ENCODE results near the gene PRTG. TPM values are rescaled to one million over a fixed set of nuclear protein-coding genes. Genes with fewer than 3 reads are reported as not detected.

PRTG gene
- total and polyA plus RNA-seq, 2 donors (not counting 3 experiments of a cell fraction or from before 2014, with no cell fraction given) = 3.4 to 12.4 TPM

DNA sequence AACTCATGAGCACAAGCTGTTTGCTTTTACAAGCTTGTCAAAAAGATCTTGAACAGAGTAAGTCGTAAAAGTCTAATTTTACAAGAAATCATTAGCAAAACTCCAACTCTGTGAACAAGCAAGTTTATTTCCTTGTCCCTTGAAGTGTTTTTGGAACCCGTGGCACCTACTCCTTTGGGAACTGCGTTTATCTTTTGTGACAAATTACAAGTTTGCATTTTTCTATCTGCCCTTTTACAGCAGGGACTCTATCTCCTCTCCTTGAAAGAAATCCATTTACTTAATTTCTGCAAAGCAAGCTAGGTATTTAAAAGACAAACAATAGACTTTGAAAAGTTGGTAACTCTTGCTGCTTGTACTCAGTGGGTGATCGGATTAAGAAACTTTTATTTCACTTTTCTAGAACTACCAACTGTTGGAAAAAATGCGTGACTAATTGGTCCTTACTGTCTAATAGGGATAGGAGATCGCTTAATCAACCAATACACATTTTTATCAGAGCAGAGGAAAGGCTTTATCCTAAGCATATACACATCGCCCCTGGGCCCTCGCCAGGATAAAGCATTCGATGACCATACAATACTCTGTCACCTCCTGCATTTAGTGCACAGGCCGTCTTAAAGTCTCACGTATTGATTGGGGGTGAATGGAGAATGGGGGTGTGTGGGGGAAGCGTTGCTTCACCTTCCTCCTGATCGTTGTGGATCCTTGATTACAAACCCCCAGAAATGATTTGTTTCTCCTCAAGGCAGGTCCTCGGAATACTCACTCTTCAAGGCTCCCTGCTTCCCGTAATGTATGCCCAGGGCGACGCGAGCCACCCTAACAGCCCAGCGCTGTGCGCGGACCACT, 1.7 kb downstream of the PRTG start:
- POLR2A ChIA-PET = no interaction called here
- Histone ChIP-seq H3K4me1 (ENCODE audit: control insufficient read depth, extremely low read depth, insufficient read depth, low read length) (peaks cover 30% of the 10 kb centered on the region), H3K4me3 (replicated peaks in 1 of 3; ENCODE audit: insufficient read depth in 1 of 3, low read depth in 1 of 3, low read length in 3 of 3) (peak overlapping the region; percentile 26 to 98 (median 93)), H3K27me3 (ENCODE audit: control insufficient read depth in 2 of 2, insufficient read depth in 2 of 2, low read length in 2 of 2) (no peaks in the 10 kb centered on the region), H3K27ac (ENCODE audit: insufficient read depth, low read depth, low read length) (no peak overlapping the region), H3K9me1 (replicated peaks; ENCODE audit: control insufficient read depth, extremely low read depth, insufficient read depth, low read length) (no peaks in the 10 kb centered on the region), H3K79me2 (ENCODE audit: control insufficient read depth, insufficient read depth, low read length) (peaks cover 2% of the 10 kb centered on the region), H3K4me2 (ENCODE audit: insufficient read depth, low read length) (peak overlapping the region; percentile 97), H3K9ac (replicated peaks; ENCODE audit: extremely low read depth, insufficient read depth, low read length) (peak overlapping the region; percentile 73), H2AFZ (ENCODE audit: low read depth, low read length) (peak overlapping the region; percentile 83), H3K36me3 (ENCODE audit: control insufficient read depth in 2 of 2, extremely low read depth in 1 of 2, insufficient read depth in 2 of 2, low read length in 2 of 2) (no peaks in the 10 kb centered on the region), H3K9me3 (replicated peaks; ENCODE audit: control insufficient read depth, insufficient read depth, low read length) (no peaks in the 10 kb centered on the region), H4K20me1 (replicated peaks; ENCODE audit: control insufficient read depth, extremely low read depth, insufficient read depth, low read length) (no peaks in the 10 kb centered on the region)
- intact Hi-C loops (cut with micrococcal nuclease) (loop anchor here (5.0 kb wide), 2 partner anchors 74 to 156 kb away; no protein-coding TSS in a partner anchor), dilution Hi-C loops (cut with MboI; ENCODE audit: extremely low pct_ligation_motif_present, low sequenced_read_pairs) (no loop called here)
- TF ChIP-seq, protein P1, sequence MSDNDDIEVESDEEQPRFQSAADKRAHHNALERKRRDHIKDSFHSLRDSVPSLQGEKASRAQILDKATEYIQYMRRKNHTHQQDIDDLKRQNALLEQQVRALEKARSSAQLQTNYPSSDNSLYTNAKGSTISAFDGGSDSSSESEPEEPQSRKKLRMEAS (IDR thresholded peaks at IDR 0.05; ENCODE audit: insufficient read depth, insufficient read length) = no peak
- TF ChIP-seq EZH2 (IDR thresholded peaks at IDR 0.05; ENCODE audit: borderline replicate concordance, low read depth, low read length, severe bottlenecking) = no peak
- TF ChIP-seq FOS (IDR thresholded peaks at IDR 0.05; ENCODE audit: borderline replicate concordance, insufficient read depth, low read length) = no peak
- no peak for TF ChIP-seq JUN (IDR thresholded peaks at IDR 0.05; ENCODE audit: borderline replicate concordance, insufficient read depth, insufficient read length, low read depth)
- no peak for FAIRE-seq
- TSS peak; percentile 16 for BruUV-seq (replicated peaks)
- CTCF ChIA-PET = interaction anchor here (1.1 to 1.6 kb wide), 2 partner anchors 92 kb away, joined by 4 read pairs; no protein-coding TSS in a partner anchor
- DNase-seq (ENCODE audit: low read depth, low spot score) = peak; percentile 23

DNA sequence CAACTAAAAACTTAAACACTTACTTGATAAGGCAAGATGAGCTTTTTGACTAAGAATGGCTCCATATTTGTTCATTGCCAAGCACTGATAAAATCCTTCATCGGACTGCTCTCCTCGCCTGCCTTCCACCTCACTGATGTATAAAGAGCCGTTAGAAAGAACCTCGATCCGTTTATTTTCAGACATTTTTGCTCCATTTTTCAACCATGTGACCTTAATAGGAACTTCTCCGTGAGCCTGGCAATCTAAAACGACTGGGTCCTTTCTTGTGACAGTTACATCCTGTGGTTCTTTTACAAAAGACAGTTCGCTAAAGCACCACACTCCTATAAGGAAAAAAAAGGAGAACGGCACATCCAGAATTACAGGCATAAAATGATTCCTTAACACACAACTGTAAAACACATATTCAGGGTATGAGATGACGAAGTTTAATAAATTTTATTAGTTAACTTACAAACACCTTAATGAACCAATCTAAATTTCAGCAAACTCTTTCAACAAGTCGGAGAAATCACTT, 2.5 kb downstream of the PRTG start:
- Histone ChIP-seq H2AFZ (ENCODE audit: low read depth, low read length) (no peak overlapping the region), H3K36me3 (ENCODE audit: control insufficient read depth in 2 of 2, extremely low read depth in 1 of 2, insufficient read depth in 2 of 2, low read length in 2 of 2) (no peaks in the 10 kb centered on the region), H3K4me3 (replicated peaks in 1 of 3; ENCODE audit: insufficient read depth in 1 of 3, low read depth in 1 of 3, low read length in 3 of 3) (no peak overlapping the region), H3K9me3 (replicated peaks; ENCODE audit: control insufficient read depth, insufficient read depth, low read length) (no peaks in the 10 kb centered on the region), H3K27me3 (ENCODE audit: control insufficient read depth in 2 of 2, insufficient read depth in 2 of 2, low read length in 2 of 2) (no peaks in the 10 kb centered on the region), H3K9me1 (replicated peaks; ENCODE audit: control insufficient read depth, extremely low read depth, insufficient read depth, low read length) (no peaks in the 10 kb centered on the region), H4K20me1 (replicated peaks; ENCODE audit: control insufficient read depth, extremely low read depth, insufficient read depth, low read length) (no peaks in the 10 kb centered on the region), H3K9ac (replicated peaks; ENCODE audit: extremely low read depth, insufficient read depth, low read length) (no peak overlapping the region), H3K4me1 (ENCODE audit: control insufficient read depth, extremely low read depth, insufficient read depth, low read length) (peaks cover 30% of the 10 kb centered on the region), H3K27ac (ENCODE audit: insufficient read depth, low read depth, low read length) (no peak overlapping the region), H3K4me2 (ENCODE audit: insufficient read depth, low read length) (no peak overlapping the region), H3K79me2 (ENCODE audit: control insufficient read depth, insufficient read depth, low read length) (peaks cover 2% of the 10 kb centered on the region)
- TF ChIP-seq POLR2AphosphoS5 (IDR thresholded peaks at IDR 0.05; ENCODE audit: insufficient read depth, low read depth, low read length) = no peak
- TF ChIP-seq POLR2A (IDR thresholded peaks at IDR 0.05; ENCODE audit: low read depth, low read length) = no peak
- TF ChIP-seq JUN (IDR thresholded peaks at IDR 0.05; ENCODE audit: borderline replicate concordance, insufficient read depth, insufficient read length, low read depth) = no peak
- no peak for TF ChIP-seq FOS (IDR thresholded peaks at IDR 0.05; ENCODE audit: borderline replicate concordance, insufficient read depth, low read length)
- TF ChIP-seq, protein P2, sequence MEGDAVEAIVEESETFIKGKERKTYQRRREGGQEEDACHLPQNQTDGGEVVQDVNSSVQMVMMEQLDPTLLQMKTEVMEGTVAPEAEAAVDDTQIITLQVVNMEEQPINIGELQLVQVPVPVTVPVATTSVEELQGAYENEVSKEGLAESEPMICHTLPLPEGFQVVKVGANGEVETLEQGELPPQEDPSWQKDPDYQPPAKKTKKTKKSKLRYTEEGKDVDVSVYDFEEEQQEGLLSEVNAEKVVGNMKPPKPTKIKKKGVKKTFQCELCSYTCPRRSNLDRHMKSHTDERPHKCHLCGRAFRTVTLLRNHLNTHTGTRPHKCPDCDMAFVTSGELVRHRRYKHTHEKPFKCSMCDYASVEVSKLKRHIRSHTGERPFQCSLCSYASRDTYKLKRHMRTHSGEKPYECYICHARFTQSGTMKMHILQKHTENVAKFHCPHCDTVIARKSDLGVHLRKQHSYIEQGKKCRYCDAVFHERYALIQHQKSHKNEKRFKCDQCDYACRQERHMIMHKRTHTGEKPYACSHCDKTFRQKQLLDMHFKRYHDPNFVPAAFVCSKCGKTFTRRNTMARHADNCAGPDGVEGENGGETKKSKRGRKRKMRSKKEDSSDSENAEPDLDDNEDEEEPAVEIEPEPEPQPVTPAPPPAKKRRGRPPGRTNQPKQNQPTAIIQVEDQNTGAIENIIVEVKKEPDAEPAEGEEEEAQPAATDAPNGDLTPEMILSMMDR (IDR thresholded peaks at IDR 0.05; ENCODE audit: extremely low read depth in 1 of 2, insufficient read depth in 1 of 2, low read depth in 1 of 2, low read length in 2 of 2) = no peak
- TF ChIP-seq, protein P1 (IDR thresholded peaks at IDR 0.05; ENCODE audit: insufficient read depth, insufficient read length) = no peak
- TF ChIP-seq GATA2 (IDR thresholded peaks at IDR 0.05; ENCODE audit: insufficient read depth, insufficient read length, low read depth, low read length) = no peak
- no peak for TF ChIP-seq MYC (IDR thresholded peaks at IDR 0.05; ENCODE audit: low read depth, low read length)
- TF ChIP-seq EZH2 (IDR thresholded peaks at IDR 0.05; ENCODE audit: borderline replicate concordance, low read depth, low read length, severe bottlenecking) = no peak
- FAIRE-seq (no peak), DNase-seq (ENCODE audit: low read depth, low spot score) (no peak)
- intact Hi-C loops (cut with micrococcal nuclease) (loop anchor here (5.0 kb wide), 2 partner anchors 73 to 157 kb away; no protein-coding TSS in a partner anchor), dilution Hi-C loops (cut with MboI; ENCODE audit: extremely low pct_ligation_motif_present, low sequenced_read_pairs) (no loop called here)
- no TSS peak for BruUV-seq (replicated peaks)
- CTCF ChIA-PET = interaction anchor here (1.6 kb wide), 1 partner anchor 91 kb away, joined by 4 read pairs; no protein-coding TSS in a partner anchor
- POLR2A ChIA-PET = no interaction called here

Data from endothelial cell of umbilical vein (primary cell).